Spleen (tissue), 11 donors: Measurements from ENCODE around the gene TMEM259. TPM values are rescaled to one million over a fixed set of nuclear protein-coding genes. Genes with fewer than 3 reads are reported as not detected.
A peak's percentile ranks its signal among the peaks of the same experiment; 100 is the strongest.
"Not testable (repeated sequence)": the region's sequence is repeated elsewhere in the genome, so short reads cannot be mapped to it uniquely, and the experiment has no call there.

Experiments used
- DNase-seq: peaks from one replicate; pipeline ENCODE4 v3.0.0-alpha.2; 2020
- H3K27ac ChIP-seq, 8 donors: fragments of 200-600 bp; sonication (generic) in 7 of 8; 1 replicate in 4 of 8; 2 replicates in 4 of 8; pipeline versions ENCODE4 v1.5.0 to v1.8.0; 2016 to 2021; ENCODE audit warnings: inconsistent platforms in 4 of 8, mild to moderate bottlenecking in 4 of 8, moderate library complexity in 1 of 8
- H3K27me3 ChIP-seq, 7 donors: fragments of 200-600 bp; sonication (generic) in 6 of 7; replicated peaks in 1 of 7; 1 replicate in 4 of 7; 2 replicates in 3 of 7; pipeline versions ENCODE4 v1.5.0 to v1.8.0; 2016 to 2021; ENCODE audit warnings: inconsistent platforms in 3 of 7, mild to moderate bottlenecking in 1 of 7
- H3K36me3 ChIP-seq, 6 donors: fragments of 200-600 bp; sonication (generic) in 5 of 6; 1 replicate in 4 of 6; 2 replicates in 2 of 6; pipeline versions ENCODE4 v1.5.0 to v1.8.0; 2016 to 2021; ENCODE audit warnings: inconsistent platforms in 2 of 6
- H3K4me1 ChIP-seq, 6 donors: fragments of 200-600 bp; sonication (generic) in 5 of 6; 1 replicate in 3 of 6; 2 replicates in 3 of 6; pipeline versions ENCODE4 v1.5.0 to v1.8.0; 2016 to 2021; ENCODE audit warnings: inconsistent platforms in 3 of 6
- H3K4me3 ChIP-seq, 8 donors: fragments of 200-600 bp; sonication (generic) in 7 of 8; 1 replicate in 4 of 8; 2 replicates in 4 of 8; pipeline versions ENCODE4 v1.5.0 to v1.8.0; 2016 to 2021; ENCODE audit warnings: inconsistent platforms in 4 of 8, mild to moderate bottlenecking in 4 of 8, moderate library complexity in 2 of 8
- H3K9me3 ChIP-seq, 8 donors: fragments of 200-600 bp; sonication (generic) in 7 of 8; 1 replicate in 4 of 8; 2 replicates in 4 of 8; pipeline versions ENCODE4 v1.5.0 to v1.8.0; 2016 to 2021; ENCODE audit warnings: inconsistent platforms in 4 of 8
- POLR2A ChIP-seq, 3 donors: fragments of 450-650 bp; IDR thresholded peaks; one replicate each; pipeline ENCODE4 v1.5.1; 2017; ENCODE audit warnings: antibody characterized with exemption in 3 of 3, mild to moderate bottlenecking in 1 of 3
- POLR2AphosphoS5 ChIP-seq, 3 donors: sonication (generic); formaldehyde crosslinking; IDR thresholded peaks; one replicate each; pipeline ENCODE4 v1.5.1; 2017; ENCODE audit warnings: antibody characterized with exemption in 3 of 3
- WGBS, 5 donors: extraction: QIAGEN DNeasy Blood & Tissue Kit in 3 of 5; methylation state at CpG; one replicate each; pipeline versions ENCODE4 v1.1.5 to v1.1.7; 2013 to 2018; 5-methylcytosine and 5-hydroxymethylcytosine counted together
- intact Hi-C: fragments of 100-400 bp; cut with DNase I; formaldehyde crosslinking; loops from one replicate; pipeline ENCODE4 v1.15.0; 2023; ENCODE audit warnings: low total_unique reads
- polyA plus RNA-seq, 3 donors: library from polyadenylated mRNA; stranded (reverse); fragments of 200-250 nt; gene quantifications; one replicate each; pipeline ENCODE4 v1.2.1, GENCODE V29; 2013
- total RNA-seq, 7 donors: library from RNA; depleted of rRNA in 3 of 7; stranded (reverse); fragments of >200 nt in 3 of 7; fragmentation: NEBNext Ultra II Directional in 4 of 7; extraction: Animal tissue kit (Norgen Biotek cat#: 25700) in 4 of 7; gene quantifications; one replicate each; pipeline versions ENCODE4 v1.1.0 to v1.2.1, GENCODE V29; 2016 to 2021
- TF ChIP-seq, protein P1 (sequence below), 11 experiments: fragments of 200-600 bp in 7 of 11; fragments of 450-650 bp in 4 of 11; sonication (generic) in 4 of 11; IDR thresholded peaks in 8 of 11; conservative IDR thresholded peaks in 3 of 11; 1 replicate in 7 of 11; 2 replicates in 4 of 11; pipeline versions ENCODE4 v1.4.0 to v1.8.0; 2016 to 2021; ENCODE audit warnings: antibody characterized with exemption in 11 of 11, inconsistent platforms in 4 of 11, mild to moderate bottlenecking in 1 of 11
- donor health status: healthy with polysubstance abuse.
- donor health status: DM: no; HTN: no; CAD: no; lungs with moderate emphysema.
- donor health status: DM: no; HTN: no; CAD: no.
- donor health status: Bipolar disorder and iron deficiency.
- donor health status: healthy.
- donor health status: DM: no; HTN: no; CAD: no.
- donor health status: DM: yes; HTN: yes; CAD: no.

TMEM259 gene
- total and polyA plus RNA-seq, 10 donors, result 172 to 560 (median 241) TPM

DNA sequence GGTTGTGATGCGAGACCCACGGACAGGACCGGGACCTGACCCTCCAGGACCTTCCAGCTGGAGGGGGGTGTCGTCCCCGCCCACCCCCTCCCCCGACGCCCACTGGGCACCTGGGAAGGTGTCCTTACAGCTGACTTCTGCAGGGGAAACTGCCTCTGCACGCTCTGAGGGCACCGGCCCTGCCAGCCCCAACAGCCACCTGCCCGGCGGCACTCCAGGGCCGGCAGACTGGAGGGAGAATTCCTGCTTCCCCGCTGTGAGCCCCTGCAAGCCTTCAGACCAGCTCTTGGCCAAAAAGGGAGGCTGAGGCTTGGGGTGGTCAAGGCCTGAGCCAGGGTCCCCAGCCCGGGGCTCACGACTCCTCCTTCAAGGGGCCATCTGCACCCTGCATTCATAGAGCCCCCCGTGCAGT lies 6.7 kb upstream of the TMEM259 start:
- Histone ChIP-seq H3K36me3 (peaks cover 0 to 30% (median 18%) of the 10 kb centered on the region in 6 donors), H3K27me3 (peaks cover 0 to 21% (median 11%) of the 10 kb centered on the region in 7 donors), H3K4me1 (peaks cover 21 to 87% (median 49%) of the 10 kb centered on the region in 6 donors), H3K27ac (peak overlapping the region; percentile 90 to 98 (median 96)), H3K9me3 (no peaks in the 10 kb centered on the region), H3K4me3 (peak overlapping the region; percentile 71 to 98 (median 92))
- TF ChIP-seq POLR2A (IDR thresholded peaks at IDR 0.05), result no peak
- TF ChIP-seq, protein P1, sequence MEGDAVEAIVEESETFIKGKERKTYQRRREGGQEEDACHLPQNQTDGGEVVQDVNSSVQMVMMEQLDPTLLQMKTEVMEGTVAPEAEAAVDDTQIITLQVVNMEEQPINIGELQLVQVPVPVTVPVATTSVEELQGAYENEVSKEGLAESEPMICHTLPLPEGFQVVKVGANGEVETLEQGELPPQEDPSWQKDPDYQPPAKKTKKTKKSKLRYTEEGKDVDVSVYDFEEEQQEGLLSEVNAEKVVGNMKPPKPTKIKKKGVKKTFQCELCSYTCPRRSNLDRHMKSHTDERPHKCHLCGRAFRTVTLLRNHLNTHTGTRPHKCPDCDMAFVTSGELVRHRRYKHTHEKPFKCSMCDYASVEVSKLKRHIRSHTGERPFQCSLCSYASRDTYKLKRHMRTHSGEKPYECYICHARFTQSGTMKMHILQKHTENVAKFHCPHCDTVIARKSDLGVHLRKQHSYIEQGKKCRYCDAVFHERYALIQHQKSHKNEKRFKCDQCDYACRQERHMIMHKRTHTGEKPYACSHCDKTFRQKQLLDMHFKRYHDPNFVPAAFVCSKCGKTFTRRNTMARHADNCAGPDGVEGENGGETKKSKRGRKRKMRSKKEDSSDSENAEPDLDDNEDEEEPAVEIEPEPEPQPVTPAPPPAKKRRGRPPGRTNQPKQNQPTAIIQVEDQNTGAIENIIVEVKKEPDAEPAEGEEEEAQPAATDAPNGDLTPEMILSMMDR (IDR thresholded peaks at IDR 0.05 in 8 of 11, conservative IDR thresholded peaks at IDR 0.05 in 3 of 11), result no peak
- no peak for TF ChIP-seq POLR2AphosphoS5 (IDR thresholded peaks at IDR 0.05)
- intact Hi-C loops, result loop anchor here (10.0 kb wide), 1 partner anchor 47 kb away; no protein-coding TSS in a partner anchor
- DNase-seq, result peak; percentile 88
- 1 to 5% (median 2%) methylated on average over 5 to 16 of the region's 16 CpGs for WGBS, 5 donors

DNA sequence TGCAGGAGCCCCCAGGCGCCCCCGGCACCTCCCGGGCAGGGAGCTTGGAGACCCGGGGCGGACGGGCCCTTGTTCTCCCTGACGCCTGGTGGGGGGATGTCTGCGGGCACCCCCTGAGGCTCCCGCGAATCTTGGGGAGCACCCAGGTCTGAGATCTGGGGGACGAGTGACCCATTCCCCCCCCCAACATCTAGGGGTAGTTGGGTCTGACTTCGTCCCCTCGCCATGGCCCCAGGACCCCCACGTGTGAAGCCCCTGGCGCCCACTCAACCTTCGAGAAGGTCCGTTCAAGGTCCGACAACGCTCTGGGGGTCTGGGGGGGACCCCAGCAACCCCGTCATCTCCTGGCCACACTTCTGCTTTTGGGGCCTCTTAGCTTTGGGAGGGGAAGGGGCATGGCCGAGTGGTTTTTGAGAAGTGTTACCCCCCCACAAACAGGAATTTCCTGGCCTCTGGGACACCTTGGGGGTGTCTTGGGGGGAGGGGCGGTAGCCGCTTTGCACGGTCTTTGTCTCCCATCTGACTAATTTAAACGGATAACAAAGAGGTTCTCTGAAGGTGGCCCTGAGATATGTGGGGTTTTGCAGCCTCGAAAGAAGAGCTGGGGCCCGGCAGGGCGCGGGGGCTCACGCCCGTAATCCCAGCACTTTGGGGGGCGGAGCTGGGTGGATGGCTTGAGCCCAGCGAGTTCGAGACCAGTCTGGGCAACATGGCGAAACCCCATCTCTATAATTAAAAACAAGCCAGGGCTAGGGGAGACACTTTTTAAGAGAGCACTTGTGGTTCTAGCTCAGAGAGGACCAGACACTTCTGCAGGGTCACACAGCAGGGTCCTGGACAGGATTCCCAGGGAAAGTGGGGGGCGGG lies 6.1 kb upstream of the TMEM259 start:
- H3K27me3 ChIP-seq, result peaks cover 0 to 21% (median 11%) of the 10 kb centered on the region in 7 donors
- peak overlapping the region; percentile 90 to 98 (median 96) for H3K27ac ChIP-seq
- WGBS, 5 donors, result 1 to 3% (median 2%) methylated on average over 23 to 36 of the region's 36 CpGs
- H3K4me1 ChIP-seq, result peaks cover 23 to 87% (median 55%) of the 10 kb centered on the region in 6 donors
- H3K36me3 ChIP-seq, result peaks cover 0 to 23% (median 12%) of the 10 kb centered on the region in 6 donors
- H3K4me3 ChIP-seq, result peak overlapping the region; percentile 71 to 98 (median 92)
- TF ChIP-seq POLR2A (IDR thresholded peaks at IDR 0.05) (no peak), POLR2AphosphoS5 (IDR thresholded peaks at IDR 0.05) (no peak)
- TF ChIP-seq, protein P1 (IDR thresholded peaks at IDR 0.05 in 8 of 11, conservative IDR thresholded peaks at IDR 0.05 in 3 of 11), result no peak
- intact Hi-C loops, result loop anchor here (10.0 kb wide), 1 partner anchor 48 kb away; no protein-coding TSS in a partner anchor
- H3K9me3 ChIP-seq, result no peaks in the 10 kb centered on the region
- peak; percentile 86 for DNase-seq

DNA sequence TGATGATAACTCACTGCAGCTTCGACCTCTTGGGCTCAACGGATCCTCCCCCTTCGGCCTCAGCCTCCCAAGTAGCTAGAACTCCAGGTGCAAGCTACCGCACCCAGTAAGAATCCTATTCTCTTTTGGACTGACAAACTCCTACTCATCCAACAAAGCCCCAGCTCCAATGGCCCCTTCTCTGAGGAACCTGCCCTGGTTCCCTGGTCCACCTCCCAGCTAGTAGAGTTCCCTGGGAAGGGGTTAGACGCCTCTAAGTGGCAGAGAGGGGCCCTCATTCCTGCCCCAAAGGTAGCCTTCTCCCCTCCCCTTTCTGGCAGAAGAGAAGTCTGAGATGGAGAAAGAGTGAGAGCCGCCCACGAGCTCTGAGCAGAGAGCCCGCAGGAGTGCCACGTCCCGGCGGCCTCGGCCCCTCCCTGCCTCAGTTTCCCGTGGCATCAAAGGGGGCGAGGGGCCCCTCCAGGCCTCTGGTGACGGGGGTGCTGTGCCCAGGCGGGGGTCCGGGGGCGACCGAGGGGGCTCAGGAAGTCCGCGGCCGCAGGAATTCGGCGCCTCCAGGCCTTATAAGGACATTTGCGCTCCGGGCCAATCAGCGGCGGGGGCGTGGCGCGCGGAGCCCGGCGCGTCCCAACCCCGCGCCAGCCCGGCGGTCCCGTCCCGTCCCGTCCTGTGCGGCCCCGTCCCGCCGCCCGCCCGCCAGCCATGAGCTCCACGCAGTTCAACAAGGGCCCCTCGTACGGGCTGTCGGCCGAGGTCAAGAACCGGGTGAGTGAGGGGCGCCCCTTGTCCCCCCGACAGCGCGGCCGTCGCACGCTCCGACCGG lies 5.2 kb upstream of the TMEM259 start, which contains the start of gene CNN2:
CNN2 (plus strand) TSS at position 649 of the 823 bp plus-strand sequence; CDS start at position 703, 54 bp downstream.
- peaks cover 0 to 15% (median 8%) of the 10 kb centered on the region in 6 donors for H3K36me3 ChIP-seq
- WGBS, 5 donors, result 5 to 15% (median 6%) methylated on average over 21 to 63 of the region's 63 CpGs
- peaks cover 23 to 90% (median 62%) of the 10 kb centered on the region in 6 donors for H3K4me1 ChIP-seq

DNA sequence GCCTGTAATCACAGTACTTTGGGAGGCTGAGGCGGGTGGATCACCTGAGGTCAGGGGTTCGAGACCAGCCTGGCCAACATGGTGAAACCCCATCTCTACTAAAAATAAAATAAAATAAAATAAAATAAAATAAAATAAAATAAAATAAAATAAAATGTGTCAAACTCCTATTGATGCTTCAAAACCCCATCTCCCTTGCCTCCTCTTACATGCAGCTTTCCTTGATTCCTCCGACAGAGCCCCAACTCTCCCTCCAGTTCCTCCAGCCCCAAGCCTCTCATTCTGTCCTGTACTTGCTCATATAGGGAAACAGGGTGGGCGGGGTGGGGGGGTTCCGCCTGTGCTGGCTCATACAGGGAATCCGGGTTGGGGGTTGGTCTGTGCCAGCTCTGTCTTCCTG lies 4.2 kb upstream of the TMEM259 start:
- peak overlapping the region in 2 of 8 donors; percentile 93 to 98 for H3K27ac ChIP-seq
- H3K36me3 ChIP-seq, H3K9me3 ChIP-seq, DNase-seq, H3K4me3 ChIP-seq: not testable (repeated sequence)
- WGBS, 5 donors, result 75 to 95% (median 80%) methylated on average over 6 of the region's 6 CpGs
- H3K4me1 ChIP-seq, result peaks cover 15 to 85% (median 54%) of the 10 kb centered on the region in 6 donors
- intact Hi-C loops, result loop anchor here (10.0 kb wide), 1 partner anchor 50 kb away; no protein-coding TSS in a partner anchor
- H3K27me3 ChIP-seq, result peaks cover 0 to 21% (median 11%) of the 10 kb centered on the region in 7 donors

More for the DNA sequence above, 5.2 kb upstream of the TMEM259 start, which contains the start of gene CNN2:
- Histone ChIP-seq H3K9me3 (no peaks in the 10 kb centered on the region), H3K27ac (peak within 1 kb of the TSS; percentile 90 to 98 (median 96)), H3K27me3 (peaks cover 0 to 21% (median 11%) of the 10 kb centered on the region in 7 donors), H3K4me3 (peak within 1 kb of the TSS; percentile 71 to 98 (median 92))
- intact Hi-C loops, result loop anchor here (10.0 kb wide), 1 partner anchor 49 kb away; no protein-coding TSS in a partner anchor
- peak; percentile 95 for DNase-seq
- TF ChIP-seq POLR2A (IDR thresholded peaks at IDR 0.05) (peak in 2 of 3 donors; percentile 12 to 59), POLR2AphosphoS5 (IDR thresholded peaks at IDR 0.05) (peak; percentile 88 to 92 (median 92))
- TF ChIP-seq, protein P1 (IDR thresholded peaks at IDR 0.05 in 8 of 11, conservative IDR thresholded peaks at IDR 0.05 in 3 of 11), result no peak

DNA sequence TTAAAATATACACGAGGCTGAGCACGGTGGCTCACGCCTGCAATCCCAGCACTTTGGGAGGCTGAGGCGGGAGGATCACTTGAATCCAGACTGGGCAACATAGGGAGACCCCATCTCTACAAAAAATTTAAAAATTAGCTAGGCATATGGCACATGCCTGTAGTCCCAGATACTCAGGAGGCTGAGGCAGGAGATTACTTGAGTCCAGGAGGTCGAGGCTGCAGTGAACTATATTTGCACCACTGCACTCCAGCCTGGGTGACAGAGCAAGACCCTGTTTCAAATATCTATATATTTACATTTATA lies 2.9 kb upstream of the TMEM259 start:
- intact Hi-C loops, result loop anchor here (10.0 kb wide), 1 partner anchor 51 kb away; no protein-coding TSS in a partner anchor
- not testable (repeated sequence) for DNase-seq, H3K36me3 ChIP-seq, H3K4me3 ChIP-seq, H3K9me3 ChIP-seq, H3K27ac ChIP-seq
- H3K4me1 ChIP-seq, result peaks cover 20 to 85% (median 58%) of the 10 kb centered on the region in 6 donors
- H3K27me3 ChIP-seq, result peaks cover 0 to 21% (median 11%) of the 10 kb centered on the region in 7 donors
- WGBS, 5 donors, result 84 to 92% (median 88%) methylated on average over 5 of the region's 5 CpGs
